H9 (cell line): ENCODE measurements around the gene MRPS35. TPM values are rescaled to one million over a fixed set of nuclear protein-coding genes. Genes with fewer than 3 reads are reported as not detected.

Source experiments
- DNase-seq: peaks from one replicate; pipeline ENCODE4 v3.0.0-alpha.2; 2017
- H2AFZ ChIP-seq: one replicate; pipeline ENCODE4 v1.6.1; 2013; ENCODE audit warnings: mild to moderate bottlenecking, low read length, control low read depth, moderate library complexity
- H2AK5ac ChIP-seq: 2 replicates; pipeline ENCODE4 v1.6.1; 2013; ENCODE audit warnings: low read length, control low read depth, mixed read lengths; ENCODE audit not compliant: insufficient read length
- H2BK120ac ChIP-seq: one replicate; pipeline ENCODE4 v1.6.1; 2013; ENCODE audit warnings: low read depth, mild to moderate bottlenecking, low read length, control low read depth, inconsistent platforms; ENCODE audit not compliant: poor library complexity, severe bottlenecking
- H2BK12ac ChIP-seq: 2 replicates; pipeline ENCODE4 v1.6.1; 2013; ENCODE audit warnings: low read length, control low read depth, mixed read lengths, low read depth; ENCODE audit not compliant: insufficient read length
- H2BK15ac ChIP-seq: 2 replicates; pipeline ENCODE4 v1.6.1; 2013; ENCODE audit warnings: low read depth, low read length, control low read depth
- H2BK20ac ChIP-seq: one replicate; pipeline ENCODE4 v1.6.1; 2013; ENCODE audit warnings: low read depth, mild to moderate bottlenecking, low read length, control low read depth, inconsistent platforms; ENCODE audit not compliant: poor library complexity, severe bottlenecking
- H2BK5ac ChIP-seq: 2 replicates; pipeline ENCODE4 v1.6.1; 2013; ENCODE audit warnings: low read length, control low read depth, mixed read lengths; ENCODE audit not compliant: insufficient read length
- H3K14ac ChIP-seq: 2 replicates; pipeline ENCODE4 v1.6.1; 2013; ENCODE audit warnings: low read length, control low read depth; ENCODE audit not compliant: insufficient read depth
- H3K18ac ChIP-seq: 2 replicates; pipeline ENCODE4 v1.6.1; 2013; ENCODE audit warnings: low read depth, mild to moderate bottlenecking, mixed read lengths, low read length, control low read depth; ENCODE audit not compliant: insufficient read length
- H3K23ac ChIP-seq: 2 replicates; pipeline ENCODE4 v1.6.1; 2013; ENCODE audit warnings: low read length, control low read depth, mixed read lengths, low read depth; ENCODE audit not compliant: insufficient read length
- H3K23me2 ChIP-seq: 2 replicates; pipeline ENCODE4 v1.6.1; 2013; ENCODE audit warnings: low read depth, mild to moderate bottlenecking, mixed read lengths, low read length, control low read depth; ENCODE audit not compliant: insufficient read length, poor library complexity, severe bottlenecking
- H3K27ac ChIP-seq: 2 replicates; pipeline ENCODE4 v1.5.1; 2013; ENCODE audit warnings: low read length, control low read depth, mixed read lengths, low read depth; ENCODE audit not compliant: insufficient read length
- H3K27me3 ChIP-seq: 2 replicates; pipeline ENCODE4 v1.6.1; 2013; ENCODE audit warnings: low read length, control low read depth, inconsistent platforms; ENCODE audit not compliant: insufficient read depth
- H3K4ac ChIP-seq: 2 replicates; pipeline ENCODE4 v1.6.1; 2013; ENCODE audit warnings: low read depth, mild to moderate bottlenecking, control low read depth, inconsistent platforms, low read length, moderate library complexity
- H3K4me1 ChIP-seq: 2 replicates; pipeline ENCODE4 v1.6.1; 2013; ENCODE audit warnings: low read length, control low read depth, inconsistent platforms; ENCODE audit not compliant: insufficient read depth
- H3K4me2 ChIP-seq: 2 replicates; pipeline ENCODE4 v1.6.1; 2013; ENCODE audit warnings: low read length, control low read depth, mixed read lengths; ENCODE audit not compliant: insufficient read length, insufficient read depth
- H3K56ac ChIP-seq: 2 replicates; pipeline ENCODE4 v1.6.1; 2013; ENCODE audit warnings: low read depth, mild to moderate bottlenecking, mixed read lengths, low read length, control low read depth; ENCODE audit not compliant: insufficient read length
- H3K79me1 ChIP-seq: 2 replicates; pipeline ENCODE4 v1.6.1; 2013; ENCODE audit warnings: low read depth, mild to moderate bottlenecking, moderate library complexity, low read length, control low read depth, inconsistent platforms; ENCODE audit not compliant: insufficient read depth, poor library complexity, severe bottlenecking
- H3K79me2 ChIP-seq: 2 replicates; pipeline ENCODE4 v1.6.1; 2013; ENCODE audit warnings: low read length, control low read depth, inconsistent platforms; ENCODE audit not compliant: insufficient read depth
- H3K9ac ChIP-seq: 2 replicates; pipeline ENCODE4 v1.6.1; 2013; ENCODE audit warnings: low read length, control low read depth, mixed read lengths; ENCODE audit not compliant: insufficient read length; ENCODE audit errors: extremely low read depth
- H3K9me3 ChIP-seq: one replicate; pipeline ENCODE4 v1.6.1; 2013; ENCODE audit warnings: low read depth, low read length, inconsistent platforms; ENCODE audit not compliant: control insufficient read depth
- H3T11ph ChIP-seq: one replicate; pipeline ENCODE4 v1.6.1; 2013; ENCODE audit warnings: mild to moderate bottlenecking, low read length, control low read depth, inconsistent platforms
- H4K20me1 ChIP-seq: one replicate; pipeline ENCODE4 v1.6.1; 2013; ENCODE audit not compliant: control insufficient read depth, insufficient read length, insufficient read depth
- H4K5ac ChIP-seq: 2 replicates; pipeline ENCODE4 v1.6.1; 2013; ENCODE audit warnings: low read depth, mild to moderate bottlenecking, mixed read lengths, low read length, control low read depth; ENCODE audit not compliant: insufficient read length
- H4K8ac ChIP-seq: replicated peaks from 2 replicates; pipeline ENCODE4 v1.6.1; 2013; ENCODE audit warnings: low read length, control low read depth, mixed read lengths, low read depth; ENCODE audit not compliant: insufficient read length
- H4K91ac ChIP-seq: 2 replicates; pipeline ENCODE4 v1.6.1; 2013; ENCODE audit warnings: low read depth, mild to moderate bottlenecking, moderate library complexity, mixed read lengths, low read length, control low read depth; ENCODE audit not compliant: insufficient read length
- H3K27ac Mint-ChIP-seq, 3 experiments: 2 replicates in 2 of 3; 3 replicates in 1 of 3; pipeline ENCODE4 v1.8.0; 2020 to 2021; ENCODE audit warnings: mixed read lengths in 3 of 3, mild to moderate bottlenecking in 1 of 3, moderate library complexity in 1 of 3
- H3K27me3 Mint-ChIP-seq: 2 replicates; pipeline ENCODE4 v1.8.0; 2021; ENCODE audit warnings: low read depth, mild to moderate bottlenecking, moderate library complexity, mixed read lengths
- H3K36me3 Mint-ChIP-seq, 3 experiments: 2 replicates in 2 of 3; 3 replicates in 1 of 3; pipeline ENCODE4 v1.8.0; 2020 to 2021; ENCODE audit warnings: low read depth in 3 of 3, mixed read lengths in 3 of 3; ENCODE audit not compliant: insufficient read depth in 1 of 3
- H3K4me1 Mint-ChIP-seq, 2 experiments: 2 replicates each; pipeline ENCODE4 v1.8.0; 2020; ENCODE audit warnings: mixed read lengths in 2 of 2
- H3K4me3 Mint-ChIP-seq, 2 experiments: 2 replicates in 1 of 2; 3 replicates in 1 of 2; pipeline ENCODE4 v1.8.0; 2020 to 2021; ENCODE audit warnings: mild to moderate bottlenecking in 2 of 2, mixed read lengths in 2 of 2, moderate library complexity in 1 of 2
- H3K9me3 Mint-ChIP-seq, 2 experiments: 2 replicates in 1 of 2; 3 replicates in 1 of 2; pipeline ENCODE4 v1.8.0; 2020; ENCODE audit warnings: mild to moderate bottlenecking in 2 of 2, mixed read lengths in 2 of 2, moderate library complexity in 1 of 2
- WGBS: extraction: QIAGEN DNeasy Blood & Tissue Kit; methylation state at CpG from one replicate; pipeline ENCODE4 v1.1.7; 2013; ENCODE audit warnings: missing lambda C conversion rate, low lambda C conversion rate, mixed read lengths; ENCODE audit not compliant: insufficient read length; ENCODE audit errors: extremely low coverage; 5-methylcytosine and 5-hydroxymethylcytosine counted together
- total RNA-seq: library from RNA; stranded (reverse); gene quantifications from 2 replicates; pipeline ENCODE4 v1.2.1, GENCODE V29; 2021
- TF ChIP-seq, protein P1 (sequence below): fragments of 200-600 bp; sonication (generic); conservative IDR thresholded peaks from 3 replicates; pipeline ENCODE4 v1.8.0; 2021; ENCODE audit warnings: antibody characterized with exemption, mild to moderate bottlenecking

The MRPS35 gene
- total RNA-seq, 1 experiment from 2014 or later: 45.4 TPM

DNA sequence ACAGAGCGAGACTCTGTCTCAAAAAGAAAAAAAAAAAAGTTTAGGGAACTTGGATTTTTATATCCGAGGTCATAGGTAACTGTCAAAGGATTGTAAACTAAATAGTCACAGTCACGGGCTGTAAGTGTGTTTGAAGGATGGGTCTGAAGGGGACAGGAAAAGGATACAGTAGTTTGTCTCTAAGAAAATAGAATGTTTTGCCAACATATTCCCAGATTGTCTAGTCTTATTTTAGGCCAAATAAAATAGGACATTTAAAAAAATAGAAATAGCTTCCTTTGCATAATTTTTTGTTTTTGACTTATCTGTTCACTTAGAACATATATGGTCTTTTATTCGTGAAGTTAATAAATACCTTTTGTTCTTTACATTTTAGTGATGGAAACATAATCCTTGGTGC, 38.6 kb upstream of the MRPS35 start:
- Histone ChIP-seq H2BK120ac (no peak overlapping the region), H3K27me3 (no peaks in the 10 kb centered on the region), H3K18ac (no peak overlapping the region), H3K14ac (no peak overlapping the region), H3T11ph (no peak overlapping the region), H4K8ac (no peak overlapping the region), H2BK20ac (no peak overlapping the region), H3K23ac (no peak overlapping the region), H4K91ac (no peak overlapping the region), H3K23me2 (no peaks in the 10 kb centered on the region), H3K79me1 (no peaks in the 10 kb centered on the region), H2BK12ac (no peak overlapping the region), H4K5ac (no peak overlapping the region), H3K4me2 (no peak overlapping the region), H2BK15ac (no peak overlapping the region), H3K79me2 (no peaks in the 10 kb centered on the region), H2BK5ac (no peak overlapping the region), H3K4ac (no peak overlapping the region), H3K56ac (no peak overlapping the region), H4K20me1 (no peaks in the 10 kb centered on the region), H2AFZ (no peak overlapping the region), H2AK5ac (no peak overlapping the region), H3K9ac (no peak overlapping the region), H3K27ac (no peak overlapping the region), H3K9me3 (no peaks in the 10 kb centered on the region), H3K4me1 (no peaks in the 10 kb centered on the region)
- H3K9me3 Mint-ChIP-seq: no peaks in the 10 kb centered on the region
- H3K4me3 Mint-ChIP-seq: no peak overlapping the region
- WGBS: no CpG with 5 or more reads among the region's 4 CpGs
- TF ChIP-seq, protein P1, sequence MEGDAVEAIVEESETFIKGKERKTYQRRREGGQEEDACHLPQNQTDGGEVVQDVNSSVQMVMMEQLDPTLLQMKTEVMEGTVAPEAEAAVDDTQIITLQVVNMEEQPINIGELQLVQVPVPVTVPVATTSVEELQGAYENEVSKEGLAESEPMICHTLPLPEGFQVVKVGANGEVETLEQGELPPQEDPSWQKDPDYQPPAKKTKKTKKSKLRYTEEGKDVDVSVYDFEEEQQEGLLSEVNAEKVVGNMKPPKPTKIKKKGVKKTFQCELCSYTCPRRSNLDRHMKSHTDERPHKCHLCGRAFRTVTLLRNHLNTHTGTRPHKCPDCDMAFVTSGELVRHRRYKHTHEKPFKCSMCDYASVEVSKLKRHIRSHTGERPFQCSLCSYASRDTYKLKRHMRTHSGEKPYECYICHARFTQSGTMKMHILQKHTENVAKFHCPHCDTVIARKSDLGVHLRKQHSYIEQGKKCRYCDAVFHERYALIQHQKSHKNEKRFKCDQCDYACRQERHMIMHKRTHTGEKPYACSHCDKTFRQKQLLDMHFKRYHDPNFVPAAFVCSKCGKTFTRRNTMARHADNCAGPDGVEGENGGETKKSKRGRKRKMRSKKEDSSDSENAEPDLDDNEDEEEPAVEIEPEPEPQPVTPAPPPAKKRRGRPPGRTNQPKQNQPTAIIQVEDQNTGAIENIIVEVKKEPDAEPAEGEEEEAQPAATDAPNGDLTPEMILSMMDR: no peak
- H3K4me1 Mint-ChIP-seq: no peaks in the 10 kb centered on the region
- no peaks in the 10 kb centered on the region for H3K27me3 Mint-ChIP-seq
- H3K27ac Mint-ChIP-seq: no peak overlapping the region
- DNase-seq: no peak
- H3K36me3 Mint-ChIP-seq: peaks cover 0 to 12% (median 3%) of the 10 kb centered on the region in 3 experiments; a peak in 3 of 7 replicates
